Measurements from ENCODE around the gene LZTS2.

Gene LZTS2

DNA sequence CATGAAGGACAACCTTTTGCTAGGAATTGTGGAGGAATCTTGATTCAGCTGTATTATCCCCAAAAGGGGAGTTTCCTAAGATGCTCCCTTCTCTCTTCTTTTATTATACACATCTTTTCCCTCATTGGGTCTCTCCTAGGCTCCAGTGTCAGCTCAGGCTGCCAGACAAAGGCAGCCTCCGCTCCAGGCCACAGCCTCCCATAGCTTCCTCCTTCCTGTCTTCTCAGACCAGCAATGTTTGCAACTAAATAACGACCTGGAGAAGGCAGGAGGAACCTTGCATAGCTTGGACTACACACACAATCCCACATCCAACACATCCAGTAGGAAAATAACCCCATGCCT lies 43.7 kb downstream of the LZTS2 start:
- peak overlapping the region; percentile 80 for H3K9ac ChIP-seq (ENCODE audit: low read depth, low read length, poor library complexity, severe bottlenecking)
- H3F3A ChIP-seq (ENCODE audit: low read depth), result peaks cover 5% of the 10 kb centered on the region; the same call in 1 of the 2 replicates
- peak overlapping the region; percentile 81 for H3K4me2 ChIP-seq (ENCODE audit: low read depth, low read length, poor library complexity, severe bottlenecking)
- peaks cover 22% of the 10 kb centered on the region for H3K4me1 ChIP-seq (ENCODE audit: insufficient read depth, low read length, poor library complexity, severe bottlenecking)
- peak overlapping the region; percentile 81 for H3K4me3 ChIP-seq (ENCODE audit: low read length, poor library complexity, severe bottlenecking)
- no peaks in the 10 kb centered on the region; the same call in 1 of the 2 replicates for H3K36me3 ChIP-seq (ENCODE audit: insufficient read depth, low read length)
- no peaks in the 10 kb centered on the region for H4K20me1 ChIP-seq (ENCODE audit: insufficient read depth, low read length, poor library complexity, severe bottlenecking)
- no peaks in the 10 kb centered on the region; the same call in 1 of the 2 replicates for H3K79me2 ChIP-seq (ENCODE audit: insufficient read depth, low read length)
- no peaks in the 10 kb centered on the region for H3K9me2 ChIP-seq (replicated peaks; ENCODE audit: low read depth, low read length)
- H2AFZ ChIP-seq (ENCODE audit: low read length), result peak overlapping the region; percentile 82
- no peaks in the 10 kb centered on the region for H3K9me3 ChIP-seq (ENCODE audit: insufficient read depth, low read depth, low read length)
- H3K27me3 ChIP-seq (ENCODE audit: insufficient read depth, low read length, poor library complexity, severe bottlenecking), result no peaks in the 10 kb centered on the region
- TF ChIP-seq, protein P1, sequence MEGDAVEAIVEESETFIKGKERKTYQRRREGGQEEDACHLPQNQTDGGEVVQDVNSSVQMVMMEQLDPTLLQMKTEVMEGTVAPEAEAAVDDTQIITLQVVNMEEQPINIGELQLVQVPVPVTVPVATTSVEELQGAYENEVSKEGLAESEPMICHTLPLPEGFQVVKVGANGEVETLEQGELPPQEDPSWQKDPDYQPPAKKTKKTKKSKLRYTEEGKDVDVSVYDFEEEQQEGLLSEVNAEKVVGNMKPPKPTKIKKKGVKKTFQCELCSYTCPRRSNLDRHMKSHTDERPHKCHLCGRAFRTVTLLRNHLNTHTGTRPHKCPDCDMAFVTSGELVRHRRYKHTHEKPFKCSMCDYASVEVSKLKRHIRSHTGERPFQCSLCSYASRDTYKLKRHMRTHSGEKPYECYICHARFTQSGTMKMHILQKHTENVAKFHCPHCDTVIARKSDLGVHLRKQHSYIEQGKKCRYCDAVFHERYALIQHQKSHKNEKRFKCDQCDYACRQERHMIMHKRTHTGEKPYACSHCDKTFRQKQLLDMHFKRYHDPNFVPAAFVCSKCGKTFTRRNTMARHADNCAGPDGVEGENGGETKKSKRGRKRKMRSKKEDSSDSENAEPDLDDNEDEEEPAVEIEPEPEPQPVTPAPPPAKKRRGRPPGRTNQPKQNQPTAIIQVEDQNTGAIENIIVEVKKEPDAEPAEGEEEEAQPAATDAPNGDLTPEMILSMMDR (conservative IDR thresholded peaks at IDR 0.05; ENCODE audit: low read length), result no peak
- no peak for TF ChIP-seq EZH2phosphoT487 (IDR thresholded peaks at IDR 0.05; ENCODE audit: borderline replicate concordance)

- Histone ChIP-seq H3K9me3 (ENCODE audit: insufficient read depth, low read depth, low read length) (no peaks in the 10 kb centered on the region), H2AFZ (ENCODE audit: low read length) (no peak overlapping the region), H3K9me2 (replicated peaks; ENCODE audit: low read depth, low read length) (no peaks in the 10 kb centered on the region), H3K79me2 (ENCODE audit: insufficient read depth, low read length) (no peaks in the 10 kb centered on the region; the same call in 1 of the 2 replicates), H3K36me3 (ENCODE audit: insufficient read depth, low read length) (no peaks in the 10 kb centered on the region; the same call in 1 of the 2 replicates), H4K20me1 (ENCODE audit: insufficient read depth, low read length, poor library complexity, severe bottlenecking) (no peaks in the 10 kb centered on the region), H3K9ac (ENCODE audit: low read depth, low read length, poor library complexity, severe bottlenecking) (peak overlapping the region; percentile 80), H3K4me2 (ENCODE audit: low read depth, low read length, poor library complexity, severe bottlenecking) (peak overlapping the region; percentile 81), H3F3A (ENCODE audit: low read depth) (peaks cover 5% of the 10 kb centered on the region; the same call in 1 of the 2 replicates), H3K4me3 (ENCODE audit: low read length, poor library complexity, severe bottlenecking) (no peak overlapping the region), H3K4me1 (ENCODE audit: insufficient read depth, low read length, poor library complexity, severe bottlenecking) (peaks cover 22% of the 10 kb centered on the region), H3K27me3 (ENCODE audit: insufficient read depth, low read length, poor library complexity, severe bottlenecking) (no peaks in the 10 kb centered on the region)
- no peak for TF ChIP-seq EZH2phosphoT487 (IDR thresholded peaks at IDR 0.05; ENCODE audit: borderline replicate concordance)
- TF ChIP-seq, protein P1 (conservative IDR thresholded peaks at IDR 0.05; ENCODE audit: low read length), result no peak
These were observed 44.5 kb downstream of the LZTS2 start for GRCh38 chr10:101044117-101044516.

GRCh38 chr10:101046332-101047238 lies 47.0 kb downstream of the LZTS2 start:
- Histone ChIP-seq H3K9ac (ENCODE audit: low read depth, low read length, poor library complexity, severe bottlenecking) (no peak overlapping the region), H3K36me3 (ENCODE audit: insufficient read depth, low read length) (no peaks in the 10 kb centered on the region), H3F3A (ENCODE audit: low read depth) (peaks cover 5% of the 10 kb centered on the region; the same call in 1 of the 2 replicates), H3K9me3 (ENCODE audit: insufficient read depth, low read depth, low read length) (no peaks in the 10 kb centered on the region), H3K4me2 (ENCODE audit: low read depth, low read length, poor library complexity, severe bottlenecking) (no peak overlapping the region), H3K4me1 (ENCODE audit: insufficient read depth, low read length, poor library complexity, severe bottlenecking) (peaks cover 19% of the 10 kb centered on the region), H2AFZ (ENCODE audit: low read length) (no peak overlapping the region), H4K20me1 (ENCODE audit: insufficient read depth, low read length, poor library complexity, severe bottlenecking) (no peaks in the 10 kb centered on the region), H3K27me3 (ENCODE audit: insufficient read depth, low read length, poor library complexity, severe bottlenecking) (no peaks in the 10 kb centered on the region), H3K79me2 (ENCODE audit: insufficient read depth, low read length) (peaks cover 5% of the 10 kb centered on the region; the same call in 1 of the 2 replicates), H3K4me3 (ENCODE audit: low read length, poor library complexity, severe bottlenecking) (no peak overlapping the region), H3K9me2 (replicated peaks; ENCODE audit: low read depth, low read length) (no peaks in the 10 kb centered on the region)
- TF ChIP-seq EZH2phosphoT487 (IDR thresholded peaks at IDR 0.05; ENCODE audit: borderline replicate concordance), result no peak
- TF ChIP-seq, protein P1 (conservative IDR thresholded peaks at IDR 0.05; ENCODE audit: low read length), result no peak
